Renal cortex interstitium (tissue), 11 donors: ENCODE data around the gene SNRK. TPM values are rescaled to one million over a fixed set of nuclear protein-coding genes. Genes with fewer than 3 reads are reported as not detected.

Experiments
- DNase-seq, 11 donors: peaks; one replicate each; pipeline ENCODE4 v3.0.0-alpha.2; 2013; ENCODE audit warnings: low read depth in 9 of 11, low spot score in 4 of 11; ENCODE audit errors: extremely low read depth in 1 of 11
- polyA plus RNA-seq, 3 donors: library from polyadenylated mRNA; unstranded; fragments of 120-200 nt; gene quantifications; one replicate each; pipeline ENCODE4 v1.2.1, GENCODE V29; 2013; ENCODE audit not compliant: insufficient read length in 3 of 3

The SNRK gene
- polyA plus RNA-seq, 3 donors, result 48.2 to 54.2 (median 51.4) TPM

DNA sequence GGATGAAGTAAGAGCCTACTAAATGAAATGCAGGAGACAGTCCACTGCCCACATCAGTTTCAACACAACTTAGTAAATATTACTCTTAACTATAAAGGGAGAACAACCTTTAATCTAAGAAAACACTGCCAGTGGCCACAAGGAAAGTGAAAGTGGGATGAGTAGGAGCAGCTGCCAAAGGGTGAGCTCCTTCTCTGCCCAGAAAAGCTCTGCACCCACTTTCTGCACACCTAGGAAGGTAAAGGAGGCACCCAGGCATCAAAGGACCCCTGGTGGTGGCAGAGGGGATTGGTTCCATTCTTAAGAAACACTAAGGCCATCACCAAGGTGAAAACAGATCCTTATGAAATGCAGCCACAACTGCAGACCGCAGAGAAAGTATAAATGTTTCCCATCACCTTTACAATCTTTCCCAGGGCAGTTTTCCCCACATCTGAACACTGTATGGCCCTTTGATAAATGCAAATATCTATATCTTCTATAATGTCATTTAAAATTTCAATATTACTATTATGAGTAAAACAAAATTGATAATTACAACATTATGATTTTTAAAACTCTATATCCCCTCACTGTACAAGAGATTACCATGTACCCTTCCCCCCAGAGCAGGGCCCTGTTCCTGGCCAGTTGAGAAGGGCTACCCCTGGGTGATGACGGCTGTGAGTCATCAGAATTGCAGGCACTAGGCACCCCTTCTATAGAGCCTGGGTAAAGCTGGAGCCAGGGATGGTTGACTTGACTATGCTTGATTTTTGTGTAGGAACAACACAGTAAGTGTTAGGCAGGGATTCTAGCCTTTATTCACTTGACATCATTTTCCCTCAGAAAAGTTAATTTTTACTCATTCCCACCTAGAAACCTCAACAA is 92.0 kb downstream of the SNRK start:
- DNase-seq, result no peak

DNA sequence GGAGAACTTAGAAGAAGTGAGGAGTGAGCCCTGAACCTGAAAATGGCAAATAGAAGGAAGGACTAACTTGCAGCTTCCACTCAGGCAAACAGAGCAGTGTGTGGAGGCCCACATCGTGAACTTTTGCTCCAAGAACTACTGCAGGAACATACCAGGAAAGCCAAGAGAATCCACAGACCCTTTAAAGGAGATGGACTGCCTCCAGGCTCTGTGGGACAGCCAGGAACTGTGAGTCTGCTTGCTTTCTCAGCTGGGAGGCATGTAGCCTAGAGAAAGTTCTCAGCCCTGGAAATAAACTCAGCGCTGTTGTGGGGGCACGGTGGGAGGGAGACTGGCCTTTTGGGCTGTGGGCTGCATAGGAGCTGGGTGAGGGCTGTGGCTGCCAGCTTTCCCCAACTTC is 93.0 kb downstream of the SNRK start:
- DNase-seq, result no peak

DNA sequence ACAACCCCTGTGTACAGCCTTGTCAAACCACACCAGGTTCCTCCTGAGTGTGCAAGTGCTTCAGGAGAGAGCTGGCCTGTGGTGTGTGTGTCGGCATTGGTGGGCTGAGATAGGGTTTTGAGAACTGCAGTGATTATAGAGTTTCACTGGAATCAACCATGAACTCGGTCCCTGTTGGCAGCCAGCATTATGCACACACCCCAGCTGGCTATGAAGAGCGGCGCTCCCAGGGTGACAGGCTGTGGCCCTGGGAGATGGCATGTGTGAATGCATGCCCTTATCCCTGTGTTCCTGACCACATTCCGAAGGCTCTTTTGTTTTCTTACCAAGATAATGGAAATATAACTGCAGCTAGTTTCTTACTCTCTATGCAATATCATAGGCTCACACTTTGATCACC is 101.8 kb downstream of the SNRK start:
- no peak for DNase-seq

DNA sequence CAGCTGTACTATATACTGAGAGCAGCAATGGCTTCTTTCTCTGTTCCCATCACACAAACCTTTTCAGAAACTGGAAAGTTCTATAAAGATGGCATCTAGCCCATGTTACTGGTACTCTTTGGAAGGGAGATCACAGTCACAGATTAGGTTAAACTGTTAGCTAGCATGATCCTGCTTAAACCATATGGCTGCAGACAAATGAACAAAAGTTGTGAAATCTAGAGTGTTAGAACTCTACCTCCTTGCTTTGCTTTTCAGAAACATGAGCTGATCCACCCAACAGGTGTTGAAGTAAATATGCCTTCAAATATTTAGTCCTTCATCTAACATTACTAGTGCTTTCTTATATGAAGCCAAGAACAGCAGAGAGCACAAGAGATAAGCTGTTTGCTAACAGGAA is 102.6 kb downstream of the SNRK start:
- DNase-seq, result no peak

DNA sequence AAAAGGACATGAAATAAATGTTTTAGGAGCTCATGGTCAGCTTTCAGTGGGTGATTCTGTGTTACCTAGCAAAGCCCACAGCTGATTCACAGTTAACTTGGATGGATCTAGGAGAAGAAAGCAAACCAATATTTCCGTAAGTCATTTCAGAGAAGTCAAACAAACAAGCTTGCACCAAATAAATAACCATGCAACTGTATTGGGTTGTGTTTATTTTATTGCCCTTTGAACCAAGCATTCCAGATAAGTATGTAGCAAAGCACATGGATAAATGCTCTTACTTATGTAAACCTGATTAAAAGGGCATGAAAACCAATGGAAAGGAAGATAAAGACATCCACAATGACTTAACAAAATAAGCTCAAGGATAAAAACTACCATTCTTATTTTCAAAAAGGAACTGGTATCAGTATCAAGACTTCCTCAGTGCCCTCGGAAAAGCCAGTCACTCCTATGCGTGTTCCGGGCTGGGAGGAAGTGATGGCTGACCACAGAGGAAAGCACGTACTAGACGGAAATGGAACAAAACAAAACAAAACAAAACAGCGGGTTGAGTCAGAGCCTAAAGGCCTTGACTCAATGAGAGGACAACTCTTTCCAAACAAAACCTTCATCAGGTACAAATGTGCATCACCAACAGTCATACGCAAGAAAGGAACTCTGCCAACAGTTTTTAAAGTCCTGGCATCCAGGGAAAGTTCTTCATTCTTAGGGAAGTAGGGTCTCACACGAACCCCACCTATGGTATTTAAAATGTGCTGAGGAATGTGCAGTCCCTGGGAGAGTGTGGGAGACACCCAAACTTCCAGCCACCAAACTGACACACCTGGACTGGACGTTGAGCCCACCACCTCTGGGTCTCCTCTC is 103.3 kb downstream of the SNRK start:
- no peak for DNase-seq

DNA sequence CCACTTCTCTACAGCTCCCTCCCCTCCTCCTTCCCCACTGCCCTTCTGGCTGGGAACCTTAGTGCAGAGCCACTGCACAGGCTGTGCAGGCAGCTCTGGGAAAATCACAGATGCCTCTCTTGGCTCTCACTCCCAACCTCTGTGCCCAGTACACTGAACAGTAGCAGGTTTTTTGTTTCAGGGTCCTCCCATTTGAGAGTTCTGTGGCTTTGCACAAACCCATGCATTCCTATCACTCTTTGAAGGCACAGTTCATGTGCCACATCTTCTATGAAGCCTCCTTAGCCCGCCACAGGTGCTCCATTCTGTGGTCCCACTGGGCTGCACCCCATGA is 103.9 kb downstream of the SNRK start:
- no peak for DNase-seq

DNA sequence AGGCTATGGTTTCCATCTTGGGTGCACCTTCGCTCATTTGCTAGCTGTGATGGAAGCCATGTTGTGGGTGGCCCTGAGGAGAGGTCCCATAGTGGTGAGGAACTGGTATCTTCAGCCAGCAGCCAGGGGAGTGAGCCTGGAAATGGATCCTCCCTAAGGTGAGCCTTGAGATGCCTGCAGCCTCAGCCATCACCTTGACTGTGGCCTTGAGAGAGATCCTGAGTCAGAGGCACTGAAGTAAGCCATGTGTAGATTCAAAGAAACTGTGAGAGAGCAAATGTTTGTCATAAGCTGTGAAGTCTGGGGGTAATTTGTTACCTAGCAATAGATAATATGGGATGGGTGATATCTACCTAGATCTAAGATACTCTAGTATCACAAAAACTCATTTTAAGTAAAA is 105.3 kb downstream of the SNRK start:
- DNase-seq, result no peak

DNA sequence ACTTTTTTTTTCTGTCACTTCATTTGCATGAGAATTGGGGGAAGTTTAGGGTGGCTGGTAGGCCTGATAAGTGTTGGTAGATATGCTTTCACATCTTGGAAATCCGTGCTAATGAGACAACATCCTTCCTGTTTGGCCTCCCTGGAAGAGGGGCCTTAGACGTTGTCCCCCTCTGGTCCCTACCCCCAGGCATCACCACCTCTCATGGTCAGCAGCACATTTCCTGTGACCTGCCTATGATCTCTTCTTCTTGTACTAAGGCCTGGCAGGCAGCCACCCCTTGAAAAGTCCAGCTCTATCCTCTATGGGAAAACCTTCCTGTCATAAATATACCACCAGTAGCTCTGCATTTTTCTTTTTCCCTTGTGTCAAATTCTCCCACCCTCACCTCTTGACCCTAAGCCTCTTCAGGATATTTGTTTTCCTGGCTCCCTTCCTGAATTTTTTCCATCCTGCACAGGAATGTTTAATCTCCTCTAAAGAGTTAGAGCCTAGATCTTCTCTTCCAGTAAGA is 107.8 kb downstream of the SNRK start:
- peak in 3 of 11 donors; percentile 37 to 56 (median 42) for DNase-seq

DNA sequence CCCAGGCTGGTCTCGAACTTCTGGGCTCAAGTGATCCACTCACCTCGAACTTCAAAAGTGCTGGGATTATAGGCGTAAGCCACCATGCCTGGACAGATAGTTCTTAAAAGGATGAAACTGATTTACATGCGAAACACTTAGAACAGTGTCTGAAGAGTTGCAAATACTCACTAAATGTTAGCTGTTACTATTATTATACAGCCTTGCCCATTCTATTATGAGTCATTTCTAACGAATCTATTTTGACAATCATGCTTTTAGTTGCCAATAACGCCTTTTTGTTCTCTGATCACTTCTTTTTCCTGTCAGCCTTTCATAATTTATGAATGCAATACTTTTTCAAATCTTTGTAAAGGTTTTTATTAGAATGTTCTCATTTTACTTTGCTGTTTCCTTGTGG is 112.7 kb downstream of the SNRK start:
- no peak for DNase-seq

DNA sequence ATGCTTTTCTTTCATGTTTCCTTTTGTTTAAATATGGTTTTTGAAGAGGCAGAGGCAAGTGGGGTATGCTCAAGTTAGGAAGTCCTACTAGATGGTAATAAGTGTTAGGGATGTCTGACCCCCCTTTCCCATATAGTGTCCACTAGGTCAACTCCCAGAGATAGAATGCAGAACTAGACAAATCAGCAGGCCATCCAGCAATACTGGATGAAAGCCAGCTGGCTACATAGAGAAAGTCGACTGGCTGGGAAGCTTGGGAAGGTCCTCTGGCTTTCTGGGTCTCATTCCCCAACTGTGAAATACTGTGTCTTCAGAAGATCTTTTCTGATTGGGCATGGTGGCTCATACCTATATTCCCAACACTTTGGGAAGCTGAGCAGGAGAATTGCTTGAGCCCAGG is 113.8 kb downstream of the SNRK start:
- DNase-seq, result no peak

Other genes with a start within 250 kb of the SNRK start
- gene POMGNT2, start 180.5 kb upstream of the SNRK start, polyA plus RNA-seq, result 10 to 100 TPM; 17.5 to 23.6 (median 20.6) TPM